GM18870 (cell line): ENCODE measurements around the gene CNGB1.
"Not testable (repeated sequence)": the region's sequence is repeated elsewhere in the genome, so short reads cannot be mapped to it uniquely, and the experiment has no call there.

Experiments used
- ATAC-seq: cut with Tn5 transposase; IDR thresholded peaks from one replicate; pipeline ENCODE4 v1.9.1; 2021; ENCODE audit warnings: moderate library complexity; ENCODE audit not compliant: unreplicated experiment

CNGB1 gene

GRCh38 chr16:57890752-57891111 lies 80.2 kb downstream of the CNGB1 start:
- ATAC-seq: no peak

- no peak for ATAC-seq
Measured at GRCh38 chr16:57889960-57890751, 80.8 kb downstream of the CNGB1 start.

GRCh38 chr16:57889522-57889921 lies 81.4 kb downstream of the CNGB1 start:
- ATAC-seq: no peak

- no peak for ATAC-seq
Measured at GRCh38 chr16:57889111-57889510, 81.8 kb downstream of the CNGB1 start.

GRCh38 chr16:57888128-57888527 lies 82.8 kb downstream of the CNGB1 start:
- no peak for ATAC-seq

- ATAC-seq: no peak
Measured at GRCh38 chr16:57887711-57888110, 83.2 kb downstream of the CNGB1 start.

- no peak for ATAC-seq
Measured at GRCh38 chr16:57886427-57886826, 84.5 kb downstream of the CNGB1 start.

GRCh38 chr16:57884655-57885133 lies 86.2 kb downstream of the CNGB1 start:
- no peak for ATAC-seq

- no peak for ATAC-seq
Measured at GRCh38 chr16:57883953-57884654, 86.8 kb downstream of the CNGB1 start.

GRCh38 chr16:57883480-57883879 lies 87.4 kb downstream of the CNGB1 start:
- ATAC-seq: no peak

- no peak for ATAC-seq
Measured at GRCh38 chr16:57882792-57883191, 88.1 kb downstream of the CNGB1 start.

GRCh38 chr16:57882206-57882605 lies 88.7 kb downstream of the CNGB1 start:
- ATAC-seq: no peak

GRCh38 chr16:57878586-57878985 lies 92.3 kb downstream of the CNGB1 start:
- no peak for ATAC-seq

- ATAC-seq: peak; percentile 75
Measured at GRCh38 chr16:57876210-57876609, 94.7 kb downstream of the CNGB1 start.

- no peak for ATAC-seq
Measured at GRCh38 chr16:57875347-57875746, 95.6 kb downstream of the CNGB1 start.

GRCh38 chr16:57873218-57873617 lies 97.7 kb downstream of the CNGB1 start:
- ATAC-seq: no peak

GRCh38 chr16:57872764-57873163 lies 98.2 kb downstream of the CNGB1 start:
- ATAC-seq: not testable (repeated sequence)

- ATAC-seq: no peak
Measured at GRCh38 chr16:57871456-57871855, 99.5 kb downstream of the CNGB1 start.

GRCh38 chr16:57870753-57871454 lies 100.0 kb downstream of the CNGB1 start:
- no peak for ATAC-seq

- ATAC-seq: no peak
Measured at GRCh38 chr16:57868913-57869520, 101.9 kb downstream of the CNGB1 start.

GRCh38 chr16:57867000-57867561 lies 103.8 kb downstream of the CNGB1 start:
- ATAC-seq: no peak
